ENCODE results near the gene S100A1.
"Not testable (repeated sequence)": the region's sequence is repeated elsewhere in the genome, so short reads cannot be mapped to it uniquely, and the experiment has no call there.

S100A1 gene

DNA sequence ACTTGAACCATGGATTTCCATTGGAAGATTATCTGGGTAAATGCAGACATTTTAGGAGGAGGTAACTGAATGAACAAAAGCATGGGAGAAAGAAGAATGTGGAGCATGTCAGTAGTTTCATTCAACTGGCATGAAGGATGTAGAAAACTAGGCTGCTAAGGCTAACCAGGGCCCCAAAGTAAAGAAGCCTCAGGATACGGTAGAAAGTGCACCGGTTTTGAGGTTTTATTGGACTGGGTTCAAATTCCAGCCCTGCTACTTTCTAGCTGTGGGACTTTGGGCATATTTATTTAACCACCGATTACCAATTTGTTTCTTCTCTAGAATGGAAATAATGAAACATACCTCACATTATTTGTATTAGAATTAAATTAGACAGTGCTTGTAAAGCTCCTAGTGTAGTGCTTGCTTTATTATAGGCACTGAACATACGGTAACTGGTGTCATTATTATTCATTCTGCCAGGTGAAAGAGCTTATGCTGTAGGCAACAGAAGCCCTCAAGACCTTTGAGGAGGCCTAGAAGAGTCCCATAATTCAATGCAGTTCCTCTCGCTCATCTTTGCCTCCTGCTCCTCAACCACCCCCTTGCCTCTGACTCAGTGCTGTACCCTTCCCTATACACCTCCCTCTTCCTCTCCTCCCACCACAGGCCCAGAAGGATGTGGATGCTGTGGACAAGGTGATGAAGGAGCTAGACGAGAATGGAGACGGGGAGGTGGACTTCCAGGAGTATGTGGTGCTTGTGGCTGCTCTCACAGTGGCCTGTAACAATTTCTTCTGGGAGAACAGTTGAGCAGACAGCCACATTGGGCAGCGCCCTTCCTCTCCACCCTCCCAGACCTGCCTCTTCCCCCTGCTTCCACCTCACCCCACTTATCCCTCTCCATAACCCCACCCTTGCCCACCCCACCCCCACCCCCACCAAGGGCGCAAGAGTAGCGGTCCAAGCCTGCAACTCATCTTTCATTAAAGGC lies 3.1 kb downstream of the S100A1 start:
- no peak for DNase-seq

DNA sequence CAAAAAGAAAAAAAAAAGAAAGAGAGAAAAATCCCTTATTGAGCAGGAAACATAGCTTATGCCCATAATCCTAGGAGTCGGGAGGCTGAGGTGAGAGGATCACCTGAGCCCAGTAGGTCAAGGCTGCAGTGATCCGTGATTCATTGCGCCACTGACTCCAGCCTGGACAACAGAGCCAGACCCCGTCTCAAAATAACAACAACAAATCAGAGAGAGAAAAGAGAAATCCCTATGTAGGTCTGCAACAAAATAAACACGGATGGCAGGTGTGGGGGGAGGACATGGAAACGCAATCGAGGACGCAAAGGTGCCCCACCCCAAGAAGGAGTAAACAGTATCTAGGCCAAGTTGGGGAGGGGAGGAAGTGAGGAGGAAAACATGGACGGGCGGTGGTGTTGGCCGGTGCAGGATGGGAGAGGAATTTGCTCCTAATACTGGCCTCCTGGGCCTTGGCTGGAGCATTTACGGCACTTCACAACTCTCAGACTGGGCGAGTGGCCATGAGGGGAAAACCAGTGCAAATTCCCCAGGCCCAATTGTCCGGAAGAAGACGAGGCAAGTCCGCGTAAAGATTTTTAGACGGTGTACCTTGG lies 5.0 kb downstream of the S100A1 start:
- DNase-seq, result no peak

DNA sequence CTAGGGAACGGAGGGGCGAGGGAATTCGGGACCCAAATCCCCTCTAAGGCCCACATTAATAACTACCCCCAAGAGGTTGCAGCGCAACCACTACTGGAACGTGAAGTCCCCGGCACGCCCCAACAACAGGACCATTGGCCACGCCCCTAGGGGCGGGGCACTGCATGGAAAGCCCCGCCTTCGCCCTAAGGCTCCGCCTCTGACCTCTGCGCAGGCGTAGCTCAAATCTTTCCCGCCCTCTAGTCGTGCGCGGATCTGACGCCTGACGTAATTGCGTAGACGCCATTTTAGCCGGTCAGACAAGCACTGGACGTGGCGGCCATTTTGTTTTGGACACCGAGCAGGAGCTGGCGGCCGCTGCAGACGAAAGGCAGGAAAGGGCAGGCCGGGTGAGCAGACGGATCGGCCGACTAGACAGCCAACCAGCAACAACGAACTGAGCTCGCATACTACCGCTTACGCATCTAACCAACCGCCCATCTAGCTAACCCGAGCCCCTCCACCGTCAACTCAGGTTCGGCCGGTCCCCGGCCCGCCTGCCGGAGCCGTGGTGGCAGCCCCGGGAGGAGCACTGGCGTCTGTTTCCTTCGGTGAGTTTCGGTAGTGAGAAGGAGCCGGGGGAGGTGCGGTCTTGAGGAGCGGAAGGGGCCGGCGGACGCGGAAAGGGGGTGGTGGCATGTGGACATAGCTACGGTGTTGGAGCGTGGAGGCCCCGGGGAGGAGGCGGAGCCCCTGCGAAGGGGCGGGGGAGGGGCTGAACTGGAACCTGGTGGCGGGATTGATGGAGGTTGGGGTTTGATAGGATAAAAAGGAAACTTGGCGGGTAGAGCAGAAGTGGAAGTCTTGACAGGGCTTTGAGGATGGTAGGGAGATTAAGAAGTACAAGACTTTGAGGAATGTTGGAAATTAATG lies 5.8 kb downstream of the S100A1 start, which contains the start of gene CHTOP:
TSS of gene CHTOP (plus strand) at position 313 of the 912 bp plus-strand sequence. CDS start 2,523 bp downstream, outside the sequence.
- peak; percentile 85 to 98 (median 91) for DNase-seq

DNA sequence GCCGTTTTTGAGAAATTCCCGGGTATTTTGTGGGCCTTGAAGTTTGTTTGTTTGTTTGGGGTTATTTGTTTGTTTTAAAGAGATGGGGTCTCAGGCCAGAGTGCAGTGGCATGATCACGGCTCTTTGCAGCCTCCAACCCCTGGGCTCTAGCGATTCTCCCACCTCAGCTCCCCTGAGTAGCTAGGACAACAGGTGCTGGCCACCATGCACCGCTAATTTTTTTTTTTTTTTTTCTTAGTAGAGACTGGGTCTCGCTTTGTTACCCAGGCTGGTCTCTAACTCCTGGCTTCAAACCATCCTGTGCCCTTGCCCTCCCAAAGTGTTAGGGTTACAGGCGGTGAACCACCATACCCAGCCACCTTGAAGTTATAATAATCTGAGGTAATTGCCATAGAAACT lies 7.6 kb downstream of the S100A1 start:
- DNase-seq, result no peak

DNA sequence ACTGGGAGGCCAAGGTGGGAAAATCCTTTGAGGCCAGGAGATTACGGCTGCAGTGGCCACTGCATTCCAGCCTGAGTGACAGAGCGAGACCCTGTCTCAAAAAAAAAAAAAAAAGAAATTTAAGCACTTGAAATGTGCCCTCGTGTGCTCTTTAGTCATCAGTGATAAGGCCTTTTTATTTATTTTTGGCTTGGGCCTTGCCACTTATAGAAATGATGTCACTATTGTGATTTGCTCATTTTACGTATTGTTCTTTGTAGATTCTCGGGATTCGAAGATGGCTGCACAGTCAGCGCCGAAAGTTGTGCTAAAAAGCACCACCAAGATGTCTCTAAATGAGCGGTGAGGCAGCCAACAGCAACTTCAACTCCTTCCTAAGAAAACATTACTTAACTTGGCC lies 8.1 kb downstream of the S100A1 start:
- no peak for DNase-seq

DNA sequence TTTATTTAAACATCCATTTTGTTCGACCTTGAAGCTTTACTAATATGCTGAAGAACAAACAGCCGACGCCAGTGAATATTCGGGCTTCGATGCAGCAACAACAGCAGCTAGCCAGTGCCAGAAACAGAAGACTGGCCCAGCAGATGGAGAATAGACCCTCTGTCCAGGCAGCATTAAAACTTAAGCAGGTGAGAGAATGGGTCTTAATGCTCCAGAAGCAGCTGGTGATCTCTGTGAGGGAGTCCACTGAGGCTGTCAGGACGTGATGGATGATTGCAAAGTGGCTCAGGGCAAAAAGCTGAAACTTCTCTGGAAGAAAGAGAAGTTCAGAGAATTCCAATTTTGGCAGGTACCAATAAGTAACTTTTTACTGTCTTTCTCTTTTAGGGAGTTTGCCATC lies 10.0 kb downstream of the S100A1 start:
- DNase-seq, result no peak

DNA sequence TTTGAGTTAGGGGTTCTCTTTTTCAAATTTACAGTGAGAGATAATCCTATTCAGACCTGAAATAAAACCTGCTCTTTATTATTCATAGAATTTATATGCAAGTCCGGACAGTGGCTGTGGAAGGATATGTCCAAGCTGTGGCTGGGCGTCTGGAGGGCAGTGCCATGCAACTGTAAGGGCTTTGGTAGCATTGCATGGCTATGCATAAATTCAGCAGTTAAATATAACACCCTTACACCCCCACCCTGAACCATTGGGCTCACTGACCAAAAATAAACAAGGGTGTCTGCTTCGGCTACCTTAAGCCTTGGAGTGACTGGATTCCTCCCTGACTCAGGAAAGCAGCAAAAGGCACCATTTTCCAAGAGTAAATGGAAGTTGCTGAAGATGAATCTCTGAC lies 11.0 kb downstream of the S100A1 start:
- no peak for DNase-seq

DNA sequence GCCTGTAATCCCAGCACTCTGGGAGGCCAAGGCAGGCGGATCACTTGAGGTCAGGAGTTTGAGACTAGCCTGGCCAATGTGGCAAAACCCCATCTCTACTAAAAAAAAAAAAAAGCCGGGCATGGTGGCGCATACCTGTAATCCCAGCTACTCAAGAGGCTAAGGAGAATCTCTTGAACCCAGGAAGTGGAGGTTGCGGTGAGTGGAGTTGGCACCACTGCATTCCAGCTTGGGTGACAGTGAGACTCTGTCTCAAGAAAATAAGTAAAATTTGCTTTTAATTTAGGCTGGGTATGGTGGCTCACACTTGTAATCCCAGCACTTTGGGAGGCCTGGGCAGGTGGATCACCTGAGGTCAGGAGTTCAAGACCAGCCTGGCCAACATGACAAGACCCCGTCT lies 12.0 kb downstream of the S100A1 start:
- DNase-seq, result not testable (repeated sequence)

DNA sequence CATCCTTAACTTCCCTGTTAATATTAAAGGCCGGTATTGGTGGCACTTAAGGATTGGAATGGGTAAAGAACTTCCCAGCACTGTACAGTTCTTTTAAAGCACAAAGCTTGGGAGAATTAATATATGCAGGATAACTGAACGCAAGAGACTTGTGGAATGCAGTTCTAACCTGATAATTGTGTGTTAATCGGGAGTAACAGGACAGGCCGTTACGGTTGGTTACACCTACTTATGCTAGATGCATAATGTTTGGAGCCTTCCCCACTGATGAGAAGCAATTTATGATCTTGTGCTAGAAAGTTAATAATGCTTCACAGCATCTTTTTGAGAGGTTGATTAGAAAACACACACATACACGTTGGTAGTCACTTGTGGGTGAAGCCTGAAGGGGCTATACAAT lies 12.6 kb downstream of the S100A1 start:
- no peak for DNase-seq

DNA sequence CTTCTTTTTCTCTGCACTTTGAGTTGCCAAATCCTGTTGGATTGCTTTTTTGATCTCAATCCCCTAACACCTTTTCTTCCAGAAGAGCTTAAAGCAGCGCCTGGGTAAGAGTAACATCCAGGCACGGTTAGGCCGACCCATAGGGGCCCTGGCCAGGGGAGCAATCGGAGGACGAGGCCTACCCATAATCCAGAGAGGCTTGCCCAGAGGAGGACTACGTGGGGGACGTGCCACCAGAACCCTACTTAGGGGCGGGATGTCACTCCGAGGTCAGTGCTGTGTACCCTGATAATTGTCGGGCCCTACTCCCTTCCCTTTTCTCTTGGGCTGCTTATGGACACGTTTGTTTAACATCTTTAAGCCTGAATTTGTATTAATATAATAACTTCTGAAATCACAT lies 13.9 kb downstream of the S100A1 start:
- no peak for DNase-seq

DNA sequence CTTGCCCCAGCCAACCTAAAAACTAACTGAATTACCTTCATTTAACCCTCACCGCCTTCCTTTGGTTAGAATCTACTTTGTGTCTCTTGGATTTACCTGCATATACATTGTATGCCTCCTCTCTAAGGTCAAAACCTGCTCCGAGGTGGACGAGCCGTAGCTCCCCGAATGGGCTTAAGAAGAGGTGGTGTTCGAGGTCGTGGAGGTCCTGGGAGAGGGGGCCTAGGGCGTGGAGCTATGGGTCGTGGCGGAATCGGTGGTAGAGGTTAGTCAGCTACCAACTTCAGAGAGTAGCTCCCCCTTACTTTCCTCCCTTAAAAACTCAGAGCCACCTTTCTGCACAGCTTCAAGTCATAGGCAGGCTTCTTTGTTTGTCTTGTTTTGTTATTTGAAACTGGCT lies 14.9 kb downstream of the S100A1 start:
- DNase-seq, result no peak

DNA sequence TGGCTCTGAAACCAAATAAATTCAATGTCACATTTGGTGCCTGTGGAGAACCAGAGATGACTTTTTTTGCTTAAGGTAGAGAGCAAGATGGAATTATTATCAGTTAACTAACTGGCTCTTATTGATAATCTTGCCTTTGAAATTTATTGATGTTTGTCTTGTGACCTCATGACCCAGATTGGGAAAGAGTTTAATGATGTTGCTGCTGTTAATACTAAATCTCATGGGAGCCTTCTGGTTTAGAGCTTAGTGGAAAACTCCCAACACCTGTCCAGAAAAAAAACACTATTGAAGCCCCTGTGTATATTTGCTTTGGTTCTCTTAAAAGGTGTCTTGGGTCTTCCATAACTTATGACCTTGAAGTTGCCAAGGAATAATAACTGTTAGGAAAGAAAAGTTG lies 15.6 kb downstream of the S100A1 start:
- DNase-seq, result no peak

DNA sequence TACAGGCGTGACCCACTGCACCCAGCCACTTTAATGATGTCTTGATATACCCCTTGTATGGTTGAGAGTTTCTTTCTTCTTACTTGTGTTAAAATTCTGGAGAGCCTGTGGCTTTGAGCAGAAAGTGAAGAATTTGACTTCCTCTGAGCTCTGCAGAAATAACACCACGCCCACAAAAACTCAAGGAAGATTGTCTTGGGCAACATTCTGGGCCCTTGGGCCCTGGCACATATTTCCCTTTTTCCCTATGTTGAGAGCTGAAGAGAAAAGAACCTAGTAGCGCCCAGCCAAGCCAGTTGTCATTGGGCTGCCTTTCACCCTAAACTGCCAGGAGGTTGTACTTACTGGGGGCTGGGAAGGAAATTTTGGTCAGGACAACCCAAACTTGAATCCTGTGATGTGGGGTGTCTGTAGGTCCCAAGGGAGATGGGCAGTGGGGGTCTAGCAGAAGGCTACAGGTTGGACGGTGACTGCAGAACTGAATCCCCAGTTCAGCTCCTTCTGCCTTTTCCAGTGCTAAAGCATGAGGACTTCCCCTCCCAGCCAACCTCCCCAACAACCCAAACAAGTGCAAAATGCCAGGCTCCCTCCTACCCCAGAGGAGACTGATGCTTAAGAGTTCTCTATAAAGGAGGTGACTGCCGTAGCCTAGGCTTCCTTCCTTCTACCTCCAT lies 18.6 kb downstream of the S100A1 start:
- no peak for DNase-seq

DNA sequence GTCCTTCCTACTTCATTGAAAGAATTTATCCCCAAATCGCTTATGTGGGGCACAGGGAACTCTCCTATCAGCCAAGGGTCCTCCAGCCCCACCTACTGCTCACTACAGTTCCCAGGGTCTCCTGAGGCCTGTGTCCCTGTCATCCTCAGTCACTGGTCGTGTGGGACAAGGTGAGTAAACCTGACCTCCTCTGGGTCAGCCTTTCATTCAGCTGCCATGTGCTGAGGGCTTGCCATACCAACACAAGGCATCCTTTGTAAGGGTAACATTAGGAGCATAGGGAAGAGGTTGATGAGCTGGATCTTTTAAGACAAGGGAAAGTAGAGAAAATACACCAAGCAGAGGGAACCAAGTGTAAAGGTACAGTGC lies 19.1 kb downstream of the S100A1 start:
- no peak for DNase-seq

DNA sequence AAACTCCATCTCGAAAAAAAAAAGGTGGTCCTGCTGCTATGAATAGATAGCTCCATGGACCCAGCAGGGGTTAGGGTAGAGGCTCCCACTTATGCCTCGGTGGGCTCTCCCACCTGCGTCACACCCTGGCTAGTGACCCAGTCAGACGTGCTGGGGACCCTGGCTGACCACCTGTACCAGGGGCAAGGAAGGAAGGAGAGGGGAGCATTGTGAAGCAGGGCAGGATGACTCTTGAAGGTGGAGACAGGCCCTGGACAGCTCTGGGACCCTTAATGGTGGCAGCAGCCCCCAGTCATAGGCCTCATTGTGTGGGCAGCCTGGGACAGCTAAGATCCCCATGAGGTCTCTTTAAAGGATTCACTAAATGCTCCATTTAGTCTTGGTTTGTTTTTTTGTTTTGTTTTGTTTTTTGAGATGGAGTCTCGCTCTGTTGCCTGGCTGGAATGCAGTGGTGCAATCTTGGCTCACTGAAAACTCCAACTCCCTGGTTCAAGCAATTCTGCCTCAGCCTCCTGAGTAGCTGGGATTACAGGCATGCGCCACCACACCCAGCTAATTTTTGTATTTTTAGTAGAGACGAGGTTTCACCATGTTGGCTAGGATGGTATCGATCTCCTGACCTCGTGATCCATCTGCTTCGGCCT lies 19.9 kb downstream of the S100A1 start:
- no peak for DNase-seq

DNA sequence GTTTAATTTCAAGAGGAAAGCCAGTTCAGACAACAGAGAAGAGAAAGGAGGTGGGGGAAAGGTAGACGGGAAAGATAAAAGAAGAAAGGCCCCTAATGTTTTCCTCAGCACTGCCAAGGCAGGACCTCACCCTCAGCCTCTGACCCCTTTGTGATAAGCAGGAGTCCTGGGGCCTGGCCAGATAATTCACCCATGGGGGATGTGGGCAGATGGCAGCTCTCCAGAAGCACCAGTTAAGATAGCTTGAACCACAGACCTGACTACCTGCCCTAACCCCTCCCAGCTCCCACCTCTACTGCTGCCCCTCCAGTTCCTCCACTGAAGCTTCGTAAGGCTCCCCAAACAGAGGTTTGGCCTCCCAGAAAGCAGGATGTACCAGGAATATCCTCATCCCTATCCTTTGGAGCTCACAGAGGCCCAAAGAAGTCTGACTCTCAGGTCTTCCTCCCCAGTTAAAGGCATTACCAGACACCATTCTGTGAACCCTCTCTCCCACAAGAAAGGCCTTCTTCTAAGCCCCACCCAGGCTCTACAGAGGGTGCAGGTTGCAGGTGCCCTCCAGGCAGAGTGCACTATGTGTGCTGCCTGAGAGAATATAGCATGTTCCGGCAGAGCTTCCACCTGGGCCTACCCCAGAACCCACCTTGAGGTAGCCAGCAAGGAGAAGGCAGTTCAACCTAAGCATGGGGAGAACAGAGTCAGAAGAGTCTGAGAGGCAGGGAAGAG lies 21.1 kb downstream of the S100A1 start:
- DNase-seq, result no peak

DNA sequence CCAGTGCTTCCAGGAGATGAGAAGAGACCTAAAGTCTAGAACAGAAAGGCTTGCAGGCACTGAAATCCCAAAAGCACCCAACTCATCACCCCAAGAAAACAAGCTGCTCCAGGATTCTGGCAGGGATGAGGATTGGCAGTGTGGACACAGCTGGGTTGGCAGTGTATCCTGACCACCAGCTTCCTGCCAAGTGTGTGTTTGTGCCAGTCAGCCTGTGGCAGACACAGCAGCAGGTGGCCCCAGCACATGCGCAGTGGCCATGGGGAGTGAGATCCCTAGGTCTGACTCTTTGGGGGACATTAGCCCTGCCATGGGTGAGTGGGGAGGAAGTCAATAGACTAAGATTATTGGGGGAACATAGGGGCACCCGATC lies 21.6 kb downstream of the S100A1 start:
- DNase-seq, result no peak

DNA sequence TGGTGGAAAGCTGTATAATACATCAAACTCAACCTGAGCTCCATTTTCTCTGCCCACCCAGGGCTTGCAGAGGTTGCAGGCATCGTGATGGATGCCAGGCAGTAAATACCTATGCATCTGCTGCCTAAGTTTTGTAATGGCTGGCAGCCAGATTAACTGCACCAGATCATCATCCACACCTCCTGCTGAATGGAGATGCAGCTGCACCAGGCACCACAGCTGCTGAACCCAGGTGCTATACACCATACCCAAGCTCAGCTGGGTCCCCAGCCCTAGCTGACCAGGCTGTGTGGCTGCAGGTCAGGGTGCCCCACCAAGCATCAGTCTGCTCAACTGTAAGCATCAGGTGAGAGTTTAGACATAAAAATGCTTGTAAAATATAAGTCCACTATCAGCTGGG lies 23.5 kb downstream of the S100A1 start:
- DNase-seq, result no peak

DNA sequence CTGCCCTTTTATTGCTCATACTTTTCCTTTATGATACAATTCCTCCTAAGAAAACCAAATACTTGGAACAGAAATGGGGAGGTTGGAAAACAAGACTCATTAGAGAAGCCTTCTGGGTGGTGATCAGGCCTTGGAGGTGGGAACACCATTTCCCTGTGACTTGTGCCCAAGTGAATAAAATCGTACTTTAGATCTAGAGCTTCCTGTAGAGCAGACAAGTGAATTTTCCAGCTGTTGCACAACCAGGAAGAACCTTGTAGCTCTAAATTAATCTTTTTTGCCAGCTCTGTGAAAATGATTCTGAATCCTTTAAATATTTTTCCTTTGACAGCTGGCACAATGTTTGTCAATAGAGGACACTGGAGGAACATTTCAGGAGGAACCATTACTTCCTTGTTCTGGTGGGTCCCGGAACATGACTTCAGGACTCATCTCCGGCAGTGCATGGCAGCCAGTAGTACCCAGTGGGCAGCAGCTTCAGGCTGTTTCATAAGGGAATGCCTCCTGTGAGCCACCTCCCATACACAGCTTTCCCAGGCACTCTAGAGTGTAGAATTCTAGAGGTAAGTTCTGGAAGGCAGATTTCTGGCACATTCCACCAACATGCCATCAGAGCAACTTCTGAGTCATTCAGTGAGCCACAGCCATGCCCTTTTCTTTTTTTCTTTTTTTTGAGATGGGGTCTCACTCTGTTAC lies 24.7 kb downstream of the S100A1 start:
- DNase-seq, result no peak

DNA sequence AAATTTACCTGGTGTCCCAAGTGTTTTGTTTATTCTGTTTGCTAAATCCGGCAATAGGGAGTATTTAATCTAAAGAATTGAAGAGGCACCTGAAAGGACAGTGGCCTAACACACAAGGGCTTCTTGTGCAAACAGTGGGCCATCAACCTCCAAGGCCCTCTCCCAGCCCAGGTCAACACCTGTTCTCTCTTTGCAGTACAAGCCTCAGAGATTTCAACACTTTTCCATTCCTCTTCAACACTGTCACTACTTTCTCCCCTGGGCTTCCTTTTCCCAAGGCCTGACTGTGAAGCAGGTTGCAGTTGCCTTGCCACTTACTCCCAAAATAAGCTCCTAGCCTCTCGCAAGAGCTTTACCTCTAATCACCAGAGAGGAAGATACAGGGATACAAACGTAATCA lies 27.1 kb downstream of the S100A1 start:
- DNase-seq, result no peak

Measured in T-helper 1 cell (primary cell).